Ascending aorta (tissue), 2 donors: ENCODE results near the gene KMT5B. TPM values are rescaled to one million over a fixed set of nuclear protein-coding genes. Genes with fewer than 3 reads are reported as not detected.
A peak's percentile ranks its signal among the peaks of the same experiment; 100 is the strongest.

Source experiments
- DNase-seq, 2 donors: peaks; one replicate each; pipeline ENCODE4 v3.0.0-alpha.2; 2019; ENCODE audit warnings: low spot score in 2 of 2
- H3K27ac ChIP-seq, 2 donors: fragments of 200-600 bp; sonication (generic); one replicate each; pipeline ENCODE4 v1.5.1; 2016 to 2017; ENCODE audit warnings: mild to moderate bottlenecking in 1 of 2
- H3K27me3 ChIP-seq: fragments of 200-600 bp; sonication (generic); one replicate; pipeline ENCODE4 v1.5.1; 2017
- H3K36me3 ChIP-seq, 2 donors: fragments of 200-600 bp; sonication (generic); one replicate each; pipeline ENCODE4 v1.5.1; 2016
- H3K4me1 ChIP-seq, 2 donors: fragments of 200-600 bp; sonication (generic); one replicate each; pipeline ENCODE4 v1.5.1; 2016 to 2017; ENCODE audit warnings: mild to moderate bottlenecking in 1 of 2
- H3K4me3 ChIP-seq, 2 donors: fragments of 200-600 bp; sonication (generic); one replicate each; pipeline ENCODE4 v1.5.1; 2016 to 2017; ENCODE audit warnings: mild to moderate bottlenecking in 1 of 2
- H3K9me3 ChIP-seq, 2 donors: fragments of 200-600 bp; sonication (generic); one replicate each; pipeline ENCODE4 v1.5.1; 2016
- CTCF ChIP-seq, 3 experiments: fragments of 200-600 bp in 2 of 3; fragments of 450-650 bp in 1 of 3; sonication (generic) in 2 of 3; IDR thresholded peaks; one replicate each; pipeline ENCODE4 v1.5.1; 2016 to 2019; ENCODE audit warnings: antibody characterized with exemption in 3 of 3, mild to moderate bottlenecking in 1 of 3, moderate library complexity in 1 of 3
- intact Hi-C: fragments of 100-400 bp; cut with DNase I; formaldehyde crosslinking; loops from one replicate; pipeline ENCODE4 v1.15.1; 2023
- total RNA-seq: library from RNA; depleted of rRNA; stranded (reverse); fragments of >200 nt; gene quantifications from one replicate; pipeline ENCODE4 v1.1.0, GENCODE V29; 2016

Gene KMT5B
- total RNA-seq, 1 donor from 2014 or later = 82.0 TPM

- Histone ChIP-seq H3K36me3 (no peaks in the 10 kb centered on the region), H3K4me1 (peaks cover 0 to 6% of the 10 kb centered on the region in 2 donors), H3K27me3 (no peaks in the 10 kb centered on the region), H3K9me3 (no peaks in the 10 kb centered on the region), H3K27ac (no peak overlapping the region), H3K4me3 (no peak overlapping the region)
- intact Hi-C loops = no loop called here
- no peak for TF ChIP-seq CTCF (IDR thresholded peaks at IDR 0.05)
- DNase-seq = no peak
Observed at GRCh38 chr11:68148071-68148805, 64.9 kb downstream of the KMT5B start.

GRCh38 chr11:68146704-68147474, 66.2 kb downstream of the KMT5B start:
- TF ChIP-seq CTCF (IDR thresholded peaks at IDR 0.05) = no peak
- Histone ChIP-seq H3K4me3 (no peak overlapping the region), H3K9me3 (no peaks in the 10 kb centered on the region), H3K27me3 (no peaks in the 10 kb centered on the region), H3K27ac (no peak overlapping the region), H3K4me1 (peaks cover 0 to 6% of the 10 kb centered on the region in 2 donors), H3K36me3 (no peaks in the 10 kb centered on the region)
- DNase-seq = no peak
- intact Hi-C loops = no loop called here

GRCh38 chr11:68146010-68146540, 67.0 kb downstream of the KMT5B start:
- intact Hi-C loops = no loop called here
- no peak overlapping the region for H3K27ac ChIP-seq
- no peak for TF ChIP-seq CTCF (IDR thresholded peaks at IDR 0.05)
- H3K27me3 ChIP-seq = no peaks in the 10 kb centered on the region
- H3K4me3 ChIP-seq = no peak overlapping the region
- DNase-seq = peak; percentile 61 to 83
- H3K9me3 ChIP-seq = no peaks in the 10 kb centered on the region
- H3K36me3 ChIP-seq = no peaks in the 10 kb centered on the region
- peaks cover 0 to 6% of the 10 kb centered on the region in 2 donors for H3K4me1 ChIP-seq

- intact Hi-C loops = no loop called here
- DNase-seq = no peak
Observed at GRCh38 chr11:68145120-68145866, 67.8 kb downstream of the KMT5B start.

More at GRCh38 chr11:68145120-68145866, 67.8 kb downstream of the KMT5B start:
- no peak overlapping the region for H3K4me3 ChIP-seq
- H3K27me3 ChIP-seq = no peaks in the 10 kb centered on the region
- H3K4me1 ChIP-seq = peaks cover 0 to 6% of the 10 kb centered on the region in 2 donors
- no peaks in the 10 kb centered on the region for H3K36me3 ChIP-seq
- TF ChIP-seq CTCF (IDR thresholded peaks at IDR 0.05) = no peak
- H3K9me3 ChIP-seq = no peaks in the 10 kb centered on the region
- H3K27ac ChIP-seq = no peak overlapping the region
